Measurements from ENCODE around the gene LRIG2.
A peak's percentile ranks its signal among the peaks of the same experiment; 100 is the strongest.

The LRIG2 gene

DNA sequence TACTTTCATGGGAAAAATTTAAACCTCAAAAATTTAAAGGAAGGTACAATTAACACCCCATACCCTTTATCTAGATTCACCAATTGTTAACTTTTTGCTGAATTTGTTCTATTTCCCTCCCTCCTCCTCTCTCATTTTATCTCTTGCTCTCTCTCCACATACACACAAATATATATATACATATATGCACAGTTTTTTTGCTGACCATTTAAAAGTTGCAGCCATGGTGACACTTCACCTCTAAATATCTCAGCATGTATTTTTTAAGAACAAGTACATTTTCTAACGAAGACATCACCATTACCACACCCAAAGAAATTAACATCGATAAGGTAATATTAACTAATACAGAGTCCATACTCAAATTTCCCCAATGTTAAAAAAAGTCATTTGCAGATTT lies 33.9 kb downstream of the LRIG2 start:
- DNase-seq (ENCODE audit: low spot score), result no peak
- TF ChIP-seq, protein P1, sequence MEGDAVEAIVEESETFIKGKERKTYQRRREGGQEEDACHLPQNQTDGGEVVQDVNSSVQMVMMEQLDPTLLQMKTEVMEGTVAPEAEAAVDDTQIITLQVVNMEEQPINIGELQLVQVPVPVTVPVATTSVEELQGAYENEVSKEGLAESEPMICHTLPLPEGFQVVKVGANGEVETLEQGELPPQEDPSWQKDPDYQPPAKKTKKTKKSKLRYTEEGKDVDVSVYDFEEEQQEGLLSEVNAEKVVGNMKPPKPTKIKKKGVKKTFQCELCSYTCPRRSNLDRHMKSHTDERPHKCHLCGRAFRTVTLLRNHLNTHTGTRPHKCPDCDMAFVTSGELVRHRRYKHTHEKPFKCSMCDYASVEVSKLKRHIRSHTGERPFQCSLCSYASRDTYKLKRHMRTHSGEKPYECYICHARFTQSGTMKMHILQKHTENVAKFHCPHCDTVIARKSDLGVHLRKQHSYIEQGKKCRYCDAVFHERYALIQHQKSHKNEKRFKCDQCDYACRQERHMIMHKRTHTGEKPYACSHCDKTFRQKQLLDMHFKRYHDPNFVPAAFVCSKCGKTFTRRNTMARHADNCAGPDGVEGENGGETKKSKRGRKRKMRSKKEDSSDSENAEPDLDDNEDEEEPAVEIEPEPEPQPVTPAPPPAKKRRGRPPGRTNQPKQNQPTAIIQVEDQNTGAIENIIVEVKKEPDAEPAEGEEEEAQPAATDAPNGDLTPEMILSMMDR (IDR thresholded peaks at IDR 0.05), result no peak
- no peak overlapping the region for H3K4me3 ChIP-seq
- H3K27ac ChIP-seq, result no peak overlapping the region

- Histone ChIP-seq H3K27ac (peak overlapping the region; percentile 33 to 54), H3K4me3 (no peak overlapping the region)
- TF ChIP-seq, protein P1 (IDR thresholded peaks at IDR 0.05), result no peak
- no peak for DNase-seq (ENCODE audit: low spot score)
Observed at GRCh38 chr1:113109908-113110554, 37.0 kb downstream of the LRIG2 start.

DNA sequence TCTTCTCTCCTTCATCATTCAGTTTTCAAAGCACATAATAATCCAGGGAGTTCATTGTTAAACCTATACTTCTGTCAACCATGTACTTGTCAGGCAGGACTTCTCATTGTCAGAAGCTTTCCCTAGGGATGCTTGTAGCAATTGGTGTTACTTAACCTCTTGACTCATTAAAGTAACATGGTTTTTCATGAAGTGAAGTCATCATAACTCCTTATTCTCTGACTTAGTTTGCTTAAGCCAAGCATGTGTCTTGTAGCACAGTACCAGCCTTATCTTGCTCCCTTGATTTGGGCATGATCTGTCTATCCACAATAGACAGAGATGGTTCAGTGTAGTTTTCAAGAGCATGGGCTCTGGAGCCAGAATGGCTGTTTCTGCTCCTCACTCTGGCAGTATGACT lies 45.3 kb downstream of the LRIG2 start:
- Histone ChIP-seq H3K4me3 (no peak overlapping the region), H3K27ac (no peak overlapping the region)
- no peak for DNase-seq (ENCODE audit: low spot score)
- TF ChIP-seq, protein P1 (IDR thresholded peaks at IDR 0.05), result no peak

- TF ChIP-seq, protein P1 (IDR thresholded peaks at IDR 0.05), result no peak
- H3K4me3 ChIP-seq, result no peak overlapping the region
- DNase-seq (ENCODE audit: low spot score), result no peak
- no peak overlapping the region for H3K27ac ChIP-seq
Observed at GRCh38 chr1:113123737-113124136, 50.7 kb downstream of the LRIG2 start.

- Histone ChIP-seq H3K27ac (no peak overlapping the region), H3K4me3 (no peak overlapping the region)
- TF ChIP-seq, protein P1 (IDR thresholded peaks at IDR 0.05), result no peak
- DNase-seq (ENCODE audit: low spot score), result no peak
Observed at GRCh38 chr1:113124366-113124765, 51.4 kb downstream of the LRIG2 start.

GRCh38 chr1:113125517-113125916 lies 52.5 kb downstream of the LRIG2 start:
- Histone ChIP-seq H3K4me3 (no peak overlapping the region), H3K27ac (no peak overlapping the region)
- TF ChIP-seq, protein P1 (IDR thresholded peaks at IDR 0.05), result no peak
- no peak for DNase-seq (ENCODE audit: low spot score)

GRCh38 chr1:113126207-113126606 lies 53.2 kb downstream of the LRIG2 start:
- TF ChIP-seq, protein P1 (IDR thresholded peaks at IDR 0.05), result no peak
- H3K27ac ChIP-seq, result no peak overlapping the region
- no peak overlapping the region for H3K4me3 ChIP-seq
- no peak for DNase-seq (ENCODE audit: low spot score)

Measured in coronary artery (tissue), 2 donors.